ENCODE results near the gene TRIM67. TPM values are rescaled to one million over a fixed set of nuclear protein-coding genes. Genes with fewer than 3 reads are reported as not detected.

TRIM67 gene
- 1 to 10 TPM in 1 of 4 donors, not detected in 3; 1.1 TPM for total RNA-seq

GRCh38 chr1:231161667-231162296 lies at the start of gene TRIM67:
Gene TRIM67, plus strand, starts transcription at chr1:231162058. Its CDS starts 912 bp downstream, at chr1:231162970.
- peaks cover 15 to 19% of the 10 kb centered on the region in 2 donors for H3K27me3 ChIP-seq
- no peak within 1 kb of the TSS for H3K27ac ChIP-seq
- no peak for TF ChIP-seq CTCF (IDR thresholded peaks at IDR 0.05)
- TF ChIP-seq POLR2A (IDR thresholded peaks at IDR 0.05) = no peak
- H3K4me1 ChIP-seq = peaks cover 0 to 20% of the 10 kb centered on the region in 2 donors
- H3K36me3 ChIP-seq = no peaks in the 10 kb centered on the region
- peak within 1 kb of the TSS in 1 of 2 donors; percentile 21 for H3K4me3 ChIP-seq
- DNase-seq = no peak
- H3K9me3 ChIP-seq = no peaks in the 10 kb centered on the region
- intact Hi-C loops (cut with DNase I; ENCODE audit: low total_unique reads) = no loop called here

- no peak for DNase-seq
- Histone ChIP-seq H3K9me3 (peaks cover 0 to 4% of the 10 kb centered on the region in 2 donors), H3K27me3 (no peaks in the 10 kb centered on the region), H3K27ac (no peak overlapping the region), H3K36me3 (no peaks in the 10 kb centered on the region), H3K4me3 (no peak overlapping the region), H3K4me1 (no peaks in the 10 kb centered on the region)
- TF ChIP-seq CTCF (IDR thresholded peaks at IDR 0.05) = no peak
- no peak for TF ChIP-seq POLR2A (IDR thresholded peaks at IDR 0.05)
- intact Hi-C loops (cut with DNase I; ENCODE audit: low total_unique reads) = no loop called here
Observed at GRCh38 chr1:231116738-231117137, 45.1 kb upstream of the TRIM67 start.

GRCh38 chr1:231118704-231119453 lies 43.0 kb upstream of the TRIM67 start:
- Histone ChIP-seq H3K9me3 (peaks cover 0 to 4% of the 10 kb centered on the region in 2 donors), H3K27ac (no peak overlapping the region), H3K4me3 (no peak overlapping the region), H3K36me3 (no peaks in the 10 kb centered on the region), H3K27me3 (no peaks in the 10 kb centered on the region), H3K4me1 (no peaks in the 10 kb centered on the region)
- TF ChIP-seq CTCF (IDR thresholded peaks at IDR 0.05) (no peak), POLR2A (IDR thresholded peaks at IDR 0.05) (no peak)
- DNase-seq = no peak
- intact Hi-C loops (cut with DNase I; ENCODE audit: low total_unique reads) = no loop called here

- no peak overlapping the region for H3K27ac ChIP-seq
Observed at GRCh38 chr1:231121533-231121932, 40.3 kb upstream of the TRIM67 start.

More at GRCh38 chr1:231121533-231121932, 40.3 kb upstream of the TRIM67 start:
- H3K9me3 ChIP-seq = peaks cover 0 to 4% of the 10 kb centered on the region in 2 donors
- no peak for DNase-seq
- intact Hi-C loops (cut with DNase I; ENCODE audit: low total_unique reads) = no loop called here
- H3K27me3 ChIP-seq = no peaks in the 10 kb centered on the region
- H3K4me1 ChIP-seq = no peaks in the 10 kb centered on the region
- TF ChIP-seq CTCF (IDR thresholded peaks at IDR 0.05) (no peak), POLR2A (IDR thresholded peaks at IDR 0.05) (no peak)
- no peak overlapping the region for H3K4me3 ChIP-seq
- H3K36me3 ChIP-seq = no peaks in the 10 kb centered on the region

All from uterus (tissue), 4 donors.